Progenitor cell of endocrine pancreas (in vitro differentiated cells): Measurements from ENCODE around the gene FUOM. TPM values are rescaled to one million over a fixed set of nuclear protein-coding genes. Genes with fewer than 3 reads are reported as not detected.

Source experiments
- DNase-seq: peaks from one replicate; pipeline ENCODE4 v3.0.0; 2021; ENCODE audit warnings: low spot score; ENCODE audit not compliant: unreplicated experiment
- H3K27ac Mint-ChIP-seq: 2 replicates; pipeline ENCODE4 v1.8.0; 2021; ENCODE audit warnings: mild to moderate bottlenecking, moderate library complexity, mixed read lengths
- H3K27me3 Mint-ChIP-seq: 2 replicates; pipeline ENCODE4 v1.8.0; 2021; ENCODE audit warnings: mixed read lengths
- H3K36me3 Mint-ChIP-seq: 2 replicates; pipeline ENCODE4 v1.8.0; 2022; ENCODE audit warnings: mixed read lengths; ENCODE audit not compliant: insufficient read depth
- H3K4me1 Mint-ChIP-seq: 2 replicates; pipeline ENCODE4 v1.8.0; 2021; ENCODE audit warnings: low read depth, mixed read lengths
- H3K4me3 Mint-ChIP-seq: 2 replicates; pipeline ENCODE4 v1.8.0; 2021; ENCODE audit warnings: low read depth, mild to moderate bottlenecking, moderate library complexity, mixed read lengths
- H3K9me3 Mint-ChIP-seq: 2 replicates; pipeline ENCODE4 v1.8.0; 2021; ENCODE audit warnings: low read depth, mixed read lengths
- total RNA-seq: library from RNA; stranded (reverse); gene quantifications from 2 replicates; pipeline ENCODE4 v1.2.1, GENCODE V29; 2021
- TF ChIP-seq, protein P1 (sequence below): fragments of 200-600 bp; sonication (generic); IDR thresholded peaks from one replicate; pipeline ENCODE4 v1.5.0; 2021; ENCODE audit warnings: antibody characterized with exemption, mild to moderate bottlenecking; ENCODE audit not compliant: unreplicated experiment

FUOM gene
- total RNA-seq, 1 donor from 2014 or later: 14.7 TPM

DNA sequence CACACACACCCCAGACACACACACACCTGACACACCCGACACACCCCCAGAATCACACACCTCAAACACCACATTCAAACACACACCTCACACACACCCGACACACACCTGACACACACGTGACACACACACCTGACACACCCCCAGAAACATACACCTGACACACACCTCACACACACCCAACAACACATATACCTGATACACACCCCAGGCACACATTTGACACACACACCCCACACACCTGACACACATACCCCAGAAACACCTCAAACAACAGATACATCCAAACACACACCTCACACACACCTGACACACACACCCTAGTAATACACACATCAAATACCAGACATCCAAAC, 20.5 kb downstream of the FUOM start:
- DNase-seq: no peak
- peaks cover 2% of the 10 kb centered on the region for H3K4me1 Mint-ChIP-seq
- TF ChIP-seq, protein P1, sequence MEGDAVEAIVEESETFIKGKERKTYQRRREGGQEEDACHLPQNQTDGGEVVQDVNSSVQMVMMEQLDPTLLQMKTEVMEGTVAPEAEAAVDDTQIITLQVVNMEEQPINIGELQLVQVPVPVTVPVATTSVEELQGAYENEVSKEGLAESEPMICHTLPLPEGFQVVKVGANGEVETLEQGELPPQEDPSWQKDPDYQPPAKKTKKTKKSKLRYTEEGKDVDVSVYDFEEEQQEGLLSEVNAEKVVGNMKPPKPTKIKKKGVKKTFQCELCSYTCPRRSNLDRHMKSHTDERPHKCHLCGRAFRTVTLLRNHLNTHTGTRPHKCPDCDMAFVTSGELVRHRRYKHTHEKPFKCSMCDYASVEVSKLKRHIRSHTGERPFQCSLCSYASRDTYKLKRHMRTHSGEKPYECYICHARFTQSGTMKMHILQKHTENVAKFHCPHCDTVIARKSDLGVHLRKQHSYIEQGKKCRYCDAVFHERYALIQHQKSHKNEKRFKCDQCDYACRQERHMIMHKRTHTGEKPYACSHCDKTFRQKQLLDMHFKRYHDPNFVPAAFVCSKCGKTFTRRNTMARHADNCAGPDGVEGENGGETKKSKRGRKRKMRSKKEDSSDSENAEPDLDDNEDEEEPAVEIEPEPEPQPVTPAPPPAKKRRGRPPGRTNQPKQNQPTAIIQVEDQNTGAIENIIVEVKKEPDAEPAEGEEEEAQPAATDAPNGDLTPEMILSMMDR: no peak
- peaks cover 1% of the 10 kb centered on the region for H3K36me3 Mint-ChIP-seq
- peaks cover 4% of the 10 kb centered on the region for H3K9me3 Mint-ChIP-seq
- no peak overlapping the region for H3K4me3 Mint-ChIP-seq
- H3K27ac Mint-ChIP-seq: no peak overlapping the region
- peaks cover 31% of the 10 kb centered on the region for H3K27me3 Mint-ChIP-seq

DNA sequence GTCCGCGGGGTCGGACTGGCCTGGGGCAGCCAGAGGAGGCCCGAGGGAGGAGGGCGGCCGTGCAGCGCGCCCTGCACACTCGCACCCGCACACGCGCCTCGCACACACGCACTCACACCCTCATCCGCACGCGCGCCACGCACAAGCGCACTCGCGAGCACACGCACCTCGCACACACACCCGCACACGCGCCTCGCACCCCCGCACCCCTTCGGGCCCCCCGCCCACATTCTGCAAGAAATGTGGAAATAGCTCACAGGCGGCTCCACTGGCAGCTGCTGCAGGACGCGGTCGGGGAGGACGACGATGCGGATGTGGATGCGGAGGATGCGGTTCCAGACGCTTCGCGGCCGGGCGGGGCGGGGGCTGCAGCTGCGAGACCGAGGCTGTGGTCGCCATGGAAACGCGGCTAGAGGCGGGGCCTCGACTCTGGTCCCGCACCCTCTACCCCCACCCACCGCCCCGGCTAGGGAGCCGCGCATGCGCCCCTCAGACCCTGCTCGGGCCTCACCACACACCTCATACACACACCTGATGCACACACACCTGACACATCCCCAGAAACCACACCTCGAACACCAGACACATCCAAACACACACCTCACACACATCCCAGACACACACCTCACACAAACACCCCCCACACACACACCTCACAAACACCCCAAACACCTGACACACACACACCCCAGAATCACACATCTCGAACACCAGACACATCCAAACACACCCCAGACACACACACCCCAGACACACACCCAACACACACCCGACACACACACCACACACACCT, 21.0 kb downstream of the FUOM start, which contains the start of gene CALY:
Gene CALY, minus strand, starts transcription at position 320 of the 793 bp plus-strand sequence. CDS start 7,907 bp downstream, outside the sequence.
- H3K27ac Mint-ChIP-seq: no peak within 1 kb of the TSS
- peaks cover 2% of the 10 kb centered on the region for H3K4me1 Mint-ChIP-seq
- no peak for DNase-seq
- peaks cover 33% of the 10 kb centered on the region for H3K27me3 Mint-ChIP-seq
- H3K9me3 Mint-ChIP-seq: peaks cover 4% of the 10 kb centered on the region
- TF ChIP-seq, protein P1: no peak
- H3K4me3 Mint-ChIP-seq: no peak within 1 kb of the TSS
- H3K36me3 Mint-ChIP-seq: peaks cover 1% of the 10 kb centered on the region

DNA sequence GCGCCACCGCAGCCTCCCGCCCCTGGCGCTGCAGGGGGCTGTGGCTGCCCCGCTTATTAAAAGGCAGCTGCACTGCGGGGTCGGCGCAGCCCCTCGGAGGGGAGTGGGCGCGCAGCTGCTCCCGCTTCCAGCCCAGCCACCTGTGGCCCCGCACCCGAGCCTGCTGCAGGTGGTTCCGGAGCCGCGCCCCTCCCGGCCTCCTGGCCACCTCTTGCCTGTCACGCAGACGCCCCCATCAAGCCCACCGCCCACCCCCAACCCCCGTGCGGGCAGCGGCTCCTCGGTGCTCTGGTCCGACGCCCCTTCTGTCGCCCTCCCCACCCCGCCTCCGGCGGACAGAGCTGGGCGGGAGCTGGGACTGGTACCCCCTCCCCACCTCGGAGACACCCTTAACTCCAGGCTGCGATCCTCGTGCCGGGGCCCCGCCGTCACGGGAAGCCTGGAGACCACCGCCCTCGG, 21.7 kb downstream of the FUOM start:
- H3K9me3 Mint-ChIP-seq: peaks cover 4% of the 10 kb centered on the region
- no peak overlapping the region for H3K4me3 Mint-ChIP-seq
- no peak for DNase-seq
- peaks cover 2% of the 10 kb centered on the region for H3K4me1 Mint-ChIP-seq
- peaks cover 34% of the 10 kb centered on the region for H3K27me3 Mint-ChIP-seq
- TF ChIP-seq, protein P1: no peak
- H3K27ac Mint-ChIP-seq: no peak overlapping the region
- peaks cover 1% of the 10 kb centered on the region for H3K36me3 Mint-ChIP-seq

DNA sequence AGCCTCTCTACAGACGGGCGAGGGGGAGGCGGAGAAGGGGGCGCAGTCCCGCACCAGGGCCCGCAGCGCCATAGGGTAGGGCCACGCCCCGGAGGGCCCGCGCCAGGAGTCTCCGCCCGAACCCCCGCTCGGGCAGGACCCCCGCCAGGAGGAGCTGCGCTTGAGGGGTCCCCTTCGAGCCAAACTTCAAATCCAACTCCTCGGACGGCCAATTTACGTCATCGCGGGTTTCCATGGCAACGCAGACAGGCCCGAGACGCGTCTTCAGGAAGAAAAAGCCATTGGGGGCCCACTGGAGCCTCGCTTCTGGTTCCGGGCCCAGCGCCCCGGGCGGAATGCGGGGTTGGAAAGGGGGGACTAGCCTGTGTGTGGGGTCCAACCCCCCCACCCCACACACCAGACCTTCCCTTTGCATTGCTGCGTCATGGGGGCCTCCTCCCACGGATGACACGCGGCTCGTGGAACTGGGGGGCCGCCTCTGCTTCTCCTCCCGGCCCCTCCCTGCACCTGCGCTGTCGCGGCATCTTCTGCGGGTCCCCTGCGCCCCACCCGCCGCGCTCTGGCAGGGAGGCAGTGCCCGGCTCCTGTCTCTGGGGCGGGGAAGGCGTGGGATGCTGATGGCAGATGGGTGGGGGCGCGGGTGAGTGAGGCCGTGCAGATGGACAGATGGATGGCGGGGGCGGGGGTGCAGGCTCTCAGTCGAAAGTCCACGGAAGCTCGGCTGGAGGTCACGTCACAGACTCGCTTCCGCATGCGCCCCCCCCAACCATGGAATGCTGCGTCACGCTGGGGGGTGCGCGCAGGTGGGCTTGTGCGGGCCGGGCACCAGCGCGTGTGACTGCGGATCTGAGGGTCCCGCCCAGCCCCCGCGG, 22.3 kb downstream of the FUOM start:
- H3K27me3 Mint-ChIP-seq: peaks cover 37% of the 10 kb centered on the region
- TF ChIP-seq, protein P1: no peak
- DNase-seq: no peak
- H3K4me3 Mint-ChIP-seq: no peak overlapping the region
- peaks cover 4% of the 10 kb centered on the region for H3K9me3 Mint-ChIP-seq
- H3K4me1 Mint-ChIP-seq: peaks cover 2% of the 10 kb centered on the region
- H3K27ac Mint-ChIP-seq: no peak overlapping the region
- H3K36me3 Mint-ChIP-seq: peaks cover 1% of the 10 kb centered on the region
